Glutamatergic neuron (in vitro differentiated cells): ENCODE results near the gene PTPRE. TPM values are rescaled to one million over a fixed set of nuclear protein-coding genes. Genes with fewer than 3 reads are reported as not detected.

Experiments used
- DNase-seq: peaks from one replicate; pipeline ENCODE4 v3.0.0; 2022
- H3K27ac Mint-ChIP-seq: one replicate; pipeline ENCODE4 v1.8.0; 2020; ENCODE audit warnings: mild to moderate bottlenecking, mixed read lengths, inconsistent platforms; ENCODE audit not compliant: unreplicated experiment
- H3K27me3 Mint-ChIP-seq: one replicate; pipeline ENCODE4 v1.8.0; 2020; ENCODE audit warnings: mild to moderate bottlenecking, moderate library complexity, mixed read lengths, inconsistent platforms; ENCODE audit not compliant: unreplicated experiment
- H3K36me3 Mint-ChIP-seq: one replicate; pipeline ENCODE4 v1.8.0; 2020; ENCODE audit warnings: mild to moderate bottlenecking, mixed read lengths, inconsistent platforms; ENCODE audit not compliant: unreplicated experiment
- H3K4me1 Mint-ChIP-seq: one replicate; pipeline ENCODE4 v1.8.0; 2020; ENCODE audit warnings: mild to moderate bottlenecking, low read depth, mixed read lengths, inconsistent platforms; ENCODE audit not compliant: unreplicated experiment
- H3K4me3 Mint-ChIP-seq: one replicate; pipeline ENCODE4 v1.8.0; 2020; ENCODE audit warnings: mild to moderate bottlenecking, mixed read lengths, inconsistent platforms; ENCODE audit not compliant: unreplicated experiment
- H3K9me3 Mint-ChIP-seq: one replicate; pipeline ENCODE4 v1.8.0; 2020; ENCODE audit warnings: mild to moderate bottlenecking, moderate library complexity, mixed read lengths, inconsistent platforms; ENCODE audit not compliant: unreplicated experiment
- total RNA-seq: library from RNA; stranded (reverse); fragmentation: NEBNext Ultra II Directional; extraction: Animal tissue kit (Norgen Biotek cat#: 25700); gene quantifications from one replicate; pipeline ENCODE4 v1.2.1, GENCODE V29; 2021; ENCODE audit not compliant: unreplicated experiment
- TF ChIP-seq, protein P1 (sequence below): fragments of 200-600 bp; sonication (generic); IDR thresholded peaks from one replicate; pipeline ENCODE4 v1.5.0; 2021; ENCODE audit not compliant: partially characterized antibody, unreplicated experiment

PTPRE gene
- total RNA-seq, 1 donor from 2014 or later, result 2.6 TPM

DNA sequence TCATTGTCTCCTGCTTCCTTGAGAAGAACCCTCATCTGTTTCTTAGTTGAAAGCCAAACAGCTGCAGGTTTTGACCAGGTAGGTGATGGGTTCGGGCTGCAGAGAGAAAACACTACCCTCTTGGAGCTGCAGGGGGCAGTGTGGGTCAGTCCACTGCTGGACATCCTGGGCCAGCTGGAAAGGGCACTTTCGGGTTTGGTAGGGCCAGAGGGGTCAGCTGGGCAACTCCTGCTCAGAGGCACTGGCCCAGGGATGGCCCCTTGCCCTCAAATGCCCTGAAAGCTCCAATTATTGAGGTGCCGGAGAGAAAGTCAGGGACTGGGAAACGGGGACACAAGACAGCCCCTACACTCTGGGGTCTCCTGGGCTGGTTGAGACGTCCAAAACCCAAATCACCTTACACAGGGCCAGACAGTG lies 128.7 kb downstream of the PTPRE start:
- no peaks in the 10 kb centered on the region for H3K9me3 Mint-ChIP-seq
- H3K4me1 Mint-ChIP-seq, result no peaks in the 10 kb centered on the region
- TF ChIP-seq, protein P1, sequence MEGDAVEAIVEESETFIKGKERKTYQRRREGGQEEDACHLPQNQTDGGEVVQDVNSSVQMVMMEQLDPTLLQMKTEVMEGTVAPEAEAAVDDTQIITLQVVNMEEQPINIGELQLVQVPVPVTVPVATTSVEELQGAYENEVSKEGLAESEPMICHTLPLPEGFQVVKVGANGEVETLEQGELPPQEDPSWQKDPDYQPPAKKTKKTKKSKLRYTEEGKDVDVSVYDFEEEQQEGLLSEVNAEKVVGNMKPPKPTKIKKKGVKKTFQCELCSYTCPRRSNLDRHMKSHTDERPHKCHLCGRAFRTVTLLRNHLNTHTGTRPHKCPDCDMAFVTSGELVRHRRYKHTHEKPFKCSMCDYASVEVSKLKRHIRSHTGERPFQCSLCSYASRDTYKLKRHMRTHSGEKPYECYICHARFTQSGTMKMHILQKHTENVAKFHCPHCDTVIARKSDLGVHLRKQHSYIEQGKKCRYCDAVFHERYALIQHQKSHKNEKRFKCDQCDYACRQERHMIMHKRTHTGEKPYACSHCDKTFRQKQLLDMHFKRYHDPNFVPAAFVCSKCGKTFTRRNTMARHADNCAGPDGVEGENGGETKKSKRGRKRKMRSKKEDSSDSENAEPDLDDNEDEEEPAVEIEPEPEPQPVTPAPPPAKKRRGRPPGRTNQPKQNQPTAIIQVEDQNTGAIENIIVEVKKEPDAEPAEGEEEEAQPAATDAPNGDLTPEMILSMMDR, result peak; percentile 80
- DNase-seq, result peak; percentile 65
- H3K36me3 Mint-ChIP-seq, result no peaks in the 10 kb centered on the region
- H3K27me3 Mint-ChIP-seq, result no peaks in the 10 kb centered on the region
- no peak overlapping the region for H3K4me3 Mint-ChIP-seq
- H3K27ac Mint-ChIP-seq, result no peak overlapping the region

DNA sequence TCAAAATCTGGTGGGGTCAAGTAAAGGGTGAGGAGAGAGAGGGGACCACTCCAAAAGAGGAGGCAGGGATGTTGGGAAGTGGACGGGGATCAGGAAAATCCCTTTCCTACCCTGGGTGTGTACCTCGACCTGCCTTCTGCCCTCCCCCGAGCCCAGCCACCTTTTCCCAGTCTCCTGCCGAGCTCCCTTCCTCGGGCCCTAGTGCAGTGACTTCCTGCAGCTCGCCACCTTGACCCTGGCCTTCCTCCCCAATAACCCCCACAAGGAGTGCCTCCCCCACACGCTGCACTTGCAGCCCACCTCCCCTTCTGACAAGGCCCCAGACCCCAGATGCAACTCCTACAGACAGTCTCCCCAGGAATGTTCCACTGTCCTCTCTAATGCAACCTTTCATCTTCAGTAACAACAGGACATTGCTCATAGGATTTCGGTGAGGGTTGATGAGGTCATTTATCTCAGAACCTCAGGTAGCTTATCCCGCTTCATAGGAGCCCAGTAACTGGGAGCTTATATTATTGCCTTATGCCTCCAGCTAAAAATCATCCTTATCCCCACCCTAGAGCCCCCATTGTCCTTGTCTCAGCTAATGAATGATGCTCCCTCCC lies 129.2 kb downstream of the PTPRE start:
- Mint-ChIP-seq H3K27me3 (no peaks in the 10 kb centered on the region), H3K4me3 (no peak overlapping the region), H3K9me3 (no peaks in the 10 kb centered on the region), H3K27ac (no peak overlapping the region), H3K36me3 (no peaks in the 10 kb centered on the region), H3K4me1 (no peaks in the 10 kb centered on the region)
- TF ChIP-seq, protein P1, result no peak
- no peak for DNase-seq

DNA sequence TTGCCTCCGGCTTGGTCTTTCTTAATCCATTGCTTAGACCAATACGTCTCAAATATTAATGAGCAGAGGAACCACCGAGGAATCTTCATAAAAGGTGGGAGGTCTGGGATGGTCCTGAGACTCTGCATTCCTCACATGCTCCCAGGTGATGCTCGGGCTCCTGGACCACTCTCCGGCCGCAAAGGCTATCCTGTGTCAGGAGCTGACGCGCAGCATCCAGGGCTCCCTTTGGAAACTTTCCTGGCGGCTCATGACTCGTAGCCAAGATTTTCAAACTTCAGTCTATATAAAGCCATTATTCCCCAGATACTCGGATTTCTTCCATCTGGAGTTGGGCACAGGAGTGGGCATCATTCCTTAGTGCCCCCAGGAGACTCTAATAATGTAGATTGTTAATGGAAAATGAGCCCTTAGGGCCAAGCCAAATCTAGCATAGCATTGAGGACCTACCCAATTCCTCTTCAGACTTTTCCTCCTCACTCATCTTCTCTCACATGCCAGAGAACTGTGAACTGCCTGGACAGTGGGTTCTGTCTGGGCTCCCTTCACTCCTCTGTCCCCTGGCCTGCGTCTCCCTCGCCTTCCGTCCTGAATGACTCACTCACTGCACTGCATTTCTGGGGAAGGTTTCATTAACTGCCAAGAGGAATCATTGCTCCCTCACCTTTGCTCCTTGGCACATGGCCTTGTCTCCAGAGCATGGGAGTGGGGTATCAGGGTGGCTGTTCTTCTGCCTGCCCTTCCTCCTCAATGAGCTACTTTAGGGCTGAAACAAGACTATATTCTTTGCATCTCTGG lies 130.0 kb downstream of the PTPRE start:
- TF ChIP-seq, protein P1, result no peak
- H3K9me3 Mint-ChIP-seq, result no peaks in the 10 kb centered on the region
- H3K4me3 Mint-ChIP-seq, result no peak overlapping the region
- no peaks in the 10 kb centered on the region for H3K4me1 Mint-ChIP-seq
- no peak for DNase-seq
- no peaks in the 10 kb centered on the region for H3K36me3 Mint-ChIP-seq
- H3K27ac Mint-ChIP-seq, result no peak overlapping the region
- H3K27me3 Mint-ChIP-seq, result no peaks in the 10 kb centered on the region

DNA sequence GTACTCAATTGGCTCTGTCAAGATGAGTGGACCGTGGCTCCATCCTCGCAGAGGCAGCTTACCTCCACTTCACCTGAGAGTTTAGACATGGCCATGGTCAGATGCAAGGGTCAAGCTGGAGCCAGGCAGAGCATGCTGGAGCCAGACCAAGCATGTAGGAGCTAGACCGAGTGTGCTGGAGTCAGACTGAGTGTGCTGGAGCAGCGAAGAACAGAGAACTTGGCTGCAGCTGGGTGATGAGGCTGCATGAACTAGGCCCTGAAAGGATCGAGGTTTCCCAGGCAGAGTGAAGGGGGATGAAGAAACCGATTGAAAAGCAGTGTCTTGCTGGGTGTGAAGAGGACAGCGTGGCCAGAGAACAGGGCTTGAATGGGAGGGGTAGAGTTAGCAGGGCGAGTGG lies 133.2 kb downstream of the PTPRE start:
- Mint-ChIP-seq H3K4me3 (no peak overlapping the region), H3K27ac (no peak overlapping the region), H3K36me3 (no peaks in the 10 kb centered on the region), H3K4me1 (no peaks in the 10 kb centered on the region), H3K9me3 (no peaks in the 10 kb centered on the region), H3K27me3 (no peaks in the 10 kb centered on the region)
- no peak for DNase-seq
- TF ChIP-seq, protein P1, result no peak

DNA sequence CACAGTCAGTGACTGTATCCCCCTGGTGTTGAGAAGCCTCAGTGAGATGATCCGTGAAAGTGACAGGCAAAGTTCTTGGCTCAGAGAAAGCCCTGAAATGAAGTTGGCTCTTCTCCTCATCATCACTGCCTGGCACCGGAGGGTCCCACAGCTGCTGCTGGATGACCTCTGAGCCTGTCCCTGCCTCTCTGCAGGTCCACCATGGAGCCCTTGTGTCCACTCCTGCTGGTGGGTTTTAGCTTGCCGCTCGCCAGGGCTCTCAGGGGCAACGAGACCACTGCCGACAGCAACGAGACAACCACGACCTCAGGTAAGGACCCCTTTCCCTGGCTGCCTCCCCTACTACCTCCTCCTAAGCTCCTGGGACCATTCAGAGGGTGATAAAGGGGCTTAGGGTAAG lies 133.8 kb downstream of the PTPRE start:
- TF ChIP-seq, protein P1, result no peak
- Mint-ChIP-seq H3K4me1 (no peaks in the 10 kb centered on the region), H3K27ac (no peak overlapping the region), H3K36me3 (no peaks in the 10 kb centered on the region), H3K9me3 (no peaks in the 10 kb centered on the region), H3K27me3 (no peaks in the 10 kb centered on the region), H3K4me3 (no peak overlapping the region)
- no peak for DNase-seq
